Calu3 (cell line): ENCODE measurements around the gene AADAT. TPM values are rescaled to one million over a fixed set of nuclear protein-coding genes. Genes with fewer than 3 reads are reported as not detected.

ENCODE experiments used
- BruUV-seq: library from RNA; stranded (reverse); fragments of 400-500 nt; replicated peaks from 2 replicates; lab custom pipeline; 2021; lab: Mats Ljungman, UMichigan
- CTCF ChIA-PET: fragments of 300-600 bp; sonication (Branson Sonifier 250); formaldehyde crosslinking; loops from one replicate; lab custom pipeline; 2022; ENCODE audit warnings: antibody characterized with exemption; lab: Charles Lee
- DNase-seq: peaks from one replicate; pipeline ENCODE4 v3.0.0; 2022
- H3K27ac Mint-ChIP-seq: one replicate; pipeline ENCODE4 v1.8.0; 2022; ENCODE audit warnings: mixed read lengths; ENCODE audit not compliant: unreplicated experiment
- H3K27me3 Mint-ChIP-seq: one replicate; pipeline ENCODE4 v1.8.0; 2022; ENCODE audit warnings: mixed read lengths; ENCODE audit not compliant: unreplicated experiment
- H3K36me3 Mint-ChIP-seq: one replicate; pipeline ENCODE4 v1.8.0; 2022; ENCODE audit warnings: mild to moderate bottlenecking, moderate library complexity, mixed read lengths; ENCODE audit not compliant: insufficient read depth, unreplicated experiment
- H3K4me1 Mint-ChIP-seq: one replicate; pipeline ENCODE4 v1.8.0; 2022; ENCODE audit warnings: mild to moderate bottlenecking, low read depth, mixed read lengths; ENCODE audit not compliant: unreplicated experiment
- H3K4me3 Mint-ChIP-seq: one replicate; pipeline ENCODE4 v1.8.0; 2022; ENCODE audit warnings: mild to moderate bottlenecking, low read depth, moderate library complexity, mixed read lengths; ENCODE audit not compliant: unreplicated experiment
- H3K9me3 Mint-ChIP-seq: one replicate; pipeline ENCODE4 v1.8.0; 2022; ENCODE audit warnings: low read depth, mixed read lengths; ENCODE audit not compliant: unreplicated experiment
- intact Hi-C: fragments of 100-400 bp; cut with micrococcal nuclease; formaldehyde crosslinking; loops from one replicate; pipeline ENCODE4 v1.10.0; 2022; ENCODE audit not compliant: unreplicated experiment
- total RNA-seq: library from RNA; stranded (reverse); gene quantifications from 2 replicates; pipeline ENCODE4 v1.2.3, GENCODE V29; 2022
- TF ChIP-seq, protein P1 (sequence below): fragments of 200-600 bp; IDR thresholded peaks from one replicate; pipeline ENCODE4 v1.8.0; 2022; ENCODE audit warnings: antibody characterized with exemption; ENCODE audit not compliant: unreplicated experiment

Gene AADAT
- total RNA-seq, 1 experiment from 2014 or later = 13.8 TPM

DNA sequence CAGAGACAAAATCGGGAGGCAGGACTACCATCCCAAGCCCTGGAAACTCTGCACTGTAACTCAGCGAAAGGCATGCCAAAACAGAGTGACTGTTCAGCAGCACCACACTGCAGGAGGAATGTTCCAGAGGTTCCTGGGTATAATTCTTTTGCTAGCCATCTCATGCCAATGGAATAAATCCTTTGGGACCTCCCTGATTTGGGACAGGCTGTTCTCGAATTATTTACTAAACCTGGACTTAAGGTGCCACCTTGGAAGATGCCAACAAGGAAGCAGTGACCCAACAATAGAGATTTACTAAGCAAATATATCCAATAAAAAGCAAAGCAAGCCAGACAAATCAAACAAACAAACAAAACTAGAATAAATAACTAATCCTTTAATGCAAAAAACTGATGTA, 9.3 kb downstream of the AADAT start:
- BruUV-seq = no TSS peak
- intact Hi-C loops = no loop called here
- H3K9me3 Mint-ChIP-seq = no peaks in the 10 kb centered on the region
- no peaks in the 10 kb centered on the region for H3K27me3 Mint-ChIP-seq
- TF ChIP-seq, protein P1, sequence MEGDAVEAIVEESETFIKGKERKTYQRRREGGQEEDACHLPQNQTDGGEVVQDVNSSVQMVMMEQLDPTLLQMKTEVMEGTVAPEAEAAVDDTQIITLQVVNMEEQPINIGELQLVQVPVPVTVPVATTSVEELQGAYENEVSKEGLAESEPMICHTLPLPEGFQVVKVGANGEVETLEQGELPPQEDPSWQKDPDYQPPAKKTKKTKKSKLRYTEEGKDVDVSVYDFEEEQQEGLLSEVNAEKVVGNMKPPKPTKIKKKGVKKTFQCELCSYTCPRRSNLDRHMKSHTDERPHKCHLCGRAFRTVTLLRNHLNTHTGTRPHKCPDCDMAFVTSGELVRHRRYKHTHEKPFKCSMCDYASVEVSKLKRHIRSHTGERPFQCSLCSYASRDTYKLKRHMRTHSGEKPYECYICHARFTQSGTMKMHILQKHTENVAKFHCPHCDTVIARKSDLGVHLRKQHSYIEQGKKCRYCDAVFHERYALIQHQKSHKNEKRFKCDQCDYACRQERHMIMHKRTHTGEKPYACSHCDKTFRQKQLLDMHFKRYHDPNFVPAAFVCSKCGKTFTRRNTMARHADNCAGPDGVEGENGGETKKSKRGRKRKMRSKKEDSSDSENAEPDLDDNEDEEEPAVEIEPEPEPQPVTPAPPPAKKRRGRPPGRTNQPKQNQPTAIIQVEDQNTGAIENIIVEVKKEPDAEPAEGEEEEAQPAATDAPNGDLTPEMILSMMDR = no peak
- H3K4me3 Mint-ChIP-seq = no peak overlapping the region
- peaks cover 10% of the 10 kb centered on the region for H3K36me3 Mint-ChIP-seq
- no peaks in the 10 kb centered on the region for H3K4me1 Mint-ChIP-seq
- CTCF ChIA-PET = interaction anchor here (0.6 kb wide), 1 partner anchor 412 kb away, joined by 3 read pairs; no protein-coding TSS in a partner anchor
- H3K27ac Mint-ChIP-seq = no peak overlapping the region
- DNase-seq = no peak

DNA sequence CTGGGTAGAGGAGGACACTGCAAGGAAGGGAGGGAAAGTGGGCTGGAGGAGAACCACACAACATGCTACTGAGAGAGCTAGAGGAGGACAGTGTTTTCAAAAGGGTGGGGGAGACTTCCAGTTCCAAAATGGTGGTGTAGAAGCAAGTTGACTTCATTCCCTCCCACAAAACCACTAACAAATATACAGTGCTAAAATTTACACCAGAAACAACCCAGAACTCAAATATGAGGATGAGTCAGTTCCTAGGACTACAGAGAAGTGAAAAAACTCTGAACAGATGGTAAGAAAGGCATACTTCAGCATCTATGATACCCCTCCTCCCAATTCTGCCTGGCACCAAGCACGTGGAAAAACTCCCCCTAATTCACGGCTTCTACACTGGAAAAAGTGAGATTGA, 9.8 kb downstream of the AADAT start:
- Mint-ChIP-seq H3K27ac (no peak overlapping the region), H3K36me3 (peaks cover 10% of the 10 kb centered on the region), H3K27me3 (no peaks in the 10 kb centered on the region), H3K9me3 (no peaks in the 10 kb centered on the region), H3K4me3 (no peak overlapping the region), H3K4me1 (no peaks in the 10 kb centered on the region)
- no TSS peak for BruUV-seq
- CTCF ChIA-PET = no interaction called here
- TF ChIP-seq, protein P1 = no peak
- no peak for DNase-seq
- intact Hi-C loops = no loop called here

DNA sequence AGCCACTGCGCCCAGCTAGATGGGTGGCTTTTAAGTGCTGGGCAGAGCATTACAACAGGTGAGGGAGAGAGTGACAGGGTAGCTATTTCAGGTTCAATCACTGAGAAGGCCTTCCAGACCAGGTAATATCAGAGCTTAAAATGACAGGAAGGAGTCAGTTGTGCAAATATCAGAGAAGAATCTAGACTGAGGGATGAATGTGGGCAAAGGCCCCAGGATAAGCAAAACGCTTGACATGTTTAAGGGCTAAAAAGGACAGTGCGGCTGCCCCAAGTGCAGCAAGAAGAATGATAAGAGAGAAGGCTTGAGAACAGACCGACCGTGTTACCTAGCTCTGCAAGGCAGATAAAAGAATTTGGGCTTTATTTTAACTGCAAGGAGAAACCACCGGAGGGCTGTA, 18.6 kb downstream of the AADAT start:
- no peaks in the 10 kb centered on the region for H3K4me1 Mint-ChIP-seq
- intact Hi-C loops = no loop called here
- no peak overlapping the region for H3K4me3 Mint-ChIP-seq
- CTCF ChIA-PET = no interaction called here
- DNase-seq = no peak
- no peaks in the 10 kb centered on the region for H3K27me3 Mint-ChIP-seq
- H3K9me3 Mint-ChIP-seq = no peaks in the 10 kb centered on the region
- no TSS peak for BruUV-seq
- H3K36me3 Mint-ChIP-seq = peaks cover 4% of the 10 kb centered on the region
- TF ChIP-seq, protein P1 = no peak
- no peak overlapping the region for H3K27ac Mint-ChIP-seq

DNA sequence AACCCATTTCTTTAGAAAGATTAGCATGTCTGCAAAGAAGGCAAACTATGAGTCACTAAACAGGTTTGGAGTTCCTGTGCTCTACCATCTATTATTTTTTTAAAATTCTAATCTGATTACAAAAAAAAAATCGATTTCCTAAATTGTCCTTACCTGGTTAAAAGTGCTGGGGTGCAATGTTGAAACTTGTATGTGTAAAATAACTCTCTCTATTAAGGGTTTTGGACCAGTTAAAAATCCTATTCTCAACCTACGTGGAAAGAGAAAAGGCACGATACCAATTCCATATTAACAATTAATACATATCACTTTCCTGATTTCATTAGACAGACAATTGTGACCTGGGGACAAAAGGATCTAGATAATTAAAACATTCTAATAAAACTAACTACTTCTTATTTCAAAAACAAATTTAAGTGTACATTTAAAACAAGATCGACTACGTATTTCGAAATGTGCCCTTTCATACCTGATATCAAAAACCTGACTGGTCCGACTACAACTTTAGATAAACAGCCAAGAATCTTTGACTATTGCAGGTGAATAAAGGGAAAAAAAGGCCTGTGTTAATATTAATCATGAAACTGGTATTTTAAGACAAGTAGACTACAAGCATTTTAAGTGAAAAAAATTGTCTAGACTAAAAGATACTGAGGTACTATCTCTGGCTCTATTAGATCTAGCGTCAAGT, 21.2 kb downstream of the AADAT start:
- intact Hi-C loops = no loop called here
- DNase-seq = no peak
- BruUV-seq = no TSS peak
- Mint-ChIP-seq H3K4me3 (no peak overlapping the region), H3K36me3 (no peaks in the 10 kb centered on the region), H3K27ac (no peak overlapping the region), H3K27me3 (no peaks in the 10 kb centered on the region), H3K9me3 (no peaks in the 10 kb centered on the region), H3K4me1 (no peaks in the 10 kb centered on the region)
- CTCF ChIA-PET = no interaction called here
- TF ChIP-seq, protein P1 = no peak
